HTR-8/SVneo (cell line): ENCODE data around the gene LHX4.

ENCODE experiments used
- DNase-seq: peaks from one replicate; pipeline ENCODE4 v3.0.0; 2011; ENCODE audit warnings: low spot score, mixed read lengths; ENCODE audit not compliant: insufficient read length
- FAIRE-seq: peaks from 2 replicates; lab custom pipeline; 2011; peaks lifted over from hg19 to GRCh38; lab: Jason Lieb, UNC

The LHX4 gene

DNA sequence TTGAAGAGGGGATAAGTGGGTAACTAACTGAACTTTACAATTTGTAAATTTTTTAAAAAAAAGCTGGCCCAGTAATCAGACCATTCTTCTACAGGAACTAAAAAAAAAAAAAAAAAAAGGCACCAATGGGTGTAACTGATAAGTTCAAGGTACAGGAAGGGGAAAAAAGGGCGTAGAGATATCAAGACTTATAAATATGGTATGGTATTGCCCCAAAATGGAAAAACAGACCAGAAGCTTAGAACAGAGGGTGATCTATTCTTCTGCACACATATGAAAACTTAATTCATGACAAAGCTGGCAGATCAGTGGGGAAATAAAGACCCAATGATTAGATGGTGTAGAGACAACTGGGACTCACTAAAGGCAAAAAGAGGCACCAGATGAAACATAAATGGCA lies 58.9 kb downstream of the LHX4 start:
- FAIRE-seq (no peak), DNase-seq (no peak)

GRCh38 chr1:180290265-180291001 lies 60.4 kb downstream of the LHX4 start:
- FAIRE-seq (no peak), DNase-seq (no peak)

DNA sequence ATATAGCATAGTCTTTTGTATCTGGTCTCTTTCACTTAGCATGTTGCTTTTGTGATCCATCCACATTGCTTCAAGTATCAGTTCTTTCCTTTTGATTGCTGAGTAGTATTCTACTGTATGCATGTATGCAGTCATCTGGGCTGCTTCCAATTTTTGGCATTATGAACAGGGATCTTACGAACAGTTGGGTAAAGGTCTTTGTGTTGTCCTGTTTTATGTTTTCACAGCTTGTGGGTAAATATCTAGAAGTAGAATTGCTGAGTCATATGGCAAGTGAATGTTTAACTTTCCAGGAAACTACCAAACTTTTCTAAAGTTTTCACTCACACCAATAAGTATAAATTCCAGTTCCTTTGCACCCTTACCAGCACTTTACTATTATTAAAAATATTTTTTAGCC lies 60.9 kb downstream of the LHX4 start:
- DNase-seq (no peak), FAIRE-seq (no peak)

DNA sequence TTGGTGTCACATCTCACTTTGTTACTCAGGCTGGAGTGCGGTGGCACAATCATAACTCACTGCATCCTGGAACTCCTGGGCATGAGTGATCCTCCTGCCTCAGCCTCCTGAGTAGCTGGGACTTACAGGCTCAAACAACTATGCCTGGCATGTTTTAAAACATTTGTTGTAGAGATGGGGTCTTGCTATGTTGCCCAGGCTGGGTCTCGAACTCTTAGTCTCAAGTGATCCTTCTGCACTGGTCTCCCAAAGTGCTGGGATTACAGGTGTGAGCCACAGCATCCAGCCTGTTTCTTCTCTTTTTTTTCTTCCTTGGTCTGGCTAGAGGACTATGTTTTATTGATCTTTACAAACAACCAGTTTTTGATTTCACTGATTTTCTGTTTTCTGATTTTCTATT lies 64.6 kb downstream of the LHX4 start:
- FAIRE-seq: no peak
- no peak for DNase-seq

DNA sequence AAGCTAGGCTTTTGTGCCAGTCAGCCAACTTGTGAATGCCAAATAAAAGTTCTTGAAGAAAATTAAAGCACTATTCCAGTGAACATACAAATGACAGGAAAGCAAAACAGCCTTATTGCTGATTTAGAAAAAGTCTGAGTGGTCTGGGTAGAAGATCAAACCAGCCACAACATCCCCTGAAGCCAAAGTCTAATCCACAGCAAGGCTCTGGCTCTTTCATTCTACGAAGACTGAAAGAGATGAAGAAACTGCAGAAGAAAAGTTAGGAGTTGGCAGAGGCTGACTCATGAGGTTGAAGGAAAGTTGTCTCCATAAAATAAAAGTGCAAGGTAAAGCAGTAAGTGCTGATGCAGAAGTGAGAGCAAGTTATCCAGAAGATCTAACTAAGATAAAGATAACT lies 65.9 kb downstream of the LHX4 start:
- FAIRE-seq: no peak
- no peak for DNase-seq

GRCh38 chr1:180299479-180300221 lies 69.6 kb downstream of the LHX4 start:
- FAIRE-seq: no peak
- DNase-seq: no peak

DNA sequence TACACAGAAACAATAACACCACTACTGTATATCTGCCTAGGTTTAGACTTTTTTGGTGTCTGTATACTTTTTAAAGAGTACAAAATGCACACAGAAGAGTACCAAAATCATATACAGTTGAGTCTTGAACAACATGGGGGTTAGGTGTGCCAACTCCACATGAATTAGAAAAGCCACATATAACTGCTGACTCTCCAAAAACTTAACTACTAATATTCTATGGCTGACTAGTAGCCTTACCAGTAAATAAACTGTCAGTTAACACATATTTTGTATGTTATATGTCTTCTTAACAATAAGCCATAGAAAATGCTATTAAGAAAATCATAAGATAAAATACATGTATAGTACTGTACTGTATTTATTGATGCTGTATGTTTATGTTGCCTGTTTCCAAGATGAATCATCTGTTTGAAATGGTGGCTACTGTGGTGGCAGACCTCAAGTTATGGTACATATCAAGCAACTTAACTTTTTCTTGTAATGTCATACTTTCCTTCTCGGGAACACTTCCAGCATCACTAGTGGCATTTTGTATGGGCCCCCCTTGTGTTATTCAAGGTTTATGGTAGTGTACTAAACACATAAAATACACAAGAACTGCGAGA lies 71.2 kb downstream of the LHX4 start:
- no peak for DNase-seq

DNA sequence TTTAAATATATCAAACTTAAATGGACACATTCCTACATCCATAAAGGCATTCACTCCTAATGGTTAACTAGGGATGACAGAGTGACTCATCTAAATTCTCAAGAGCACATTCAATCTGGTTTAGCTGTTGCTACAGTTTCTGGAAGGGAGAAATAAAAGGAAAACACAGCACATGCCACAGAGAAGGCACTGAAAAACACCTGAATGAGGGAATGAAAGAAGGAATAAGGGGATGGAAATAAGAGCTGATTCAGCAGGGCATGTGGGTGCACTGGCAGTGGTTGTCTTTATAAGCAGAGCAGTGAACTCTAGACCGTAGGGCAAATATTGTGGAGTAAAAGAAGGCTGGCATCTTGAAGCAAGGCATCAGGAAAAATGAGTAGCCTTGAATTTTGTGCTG lies 79.3 kb downstream of the LHX4 start:
- no peak for FAIRE-seq
- peak; percentile 29 for DNase-seq

More for the DNA sequence above, 71.2 kb downstream of the LHX4 start:
- no peak for FAIRE-seq

GRCh38 chr1:180310095-180310494 lies 80.0 kb downstream of the LHX4 start:
- no peak for DNase-seq
- no peak for FAIRE-seq

- DNase-seq (no peak), FAIRE-seq (no peak)
These were observed 81.1 kb downstream of the LHX4 start for GRCh38 chr1:180311011-180311730.

DNA sequence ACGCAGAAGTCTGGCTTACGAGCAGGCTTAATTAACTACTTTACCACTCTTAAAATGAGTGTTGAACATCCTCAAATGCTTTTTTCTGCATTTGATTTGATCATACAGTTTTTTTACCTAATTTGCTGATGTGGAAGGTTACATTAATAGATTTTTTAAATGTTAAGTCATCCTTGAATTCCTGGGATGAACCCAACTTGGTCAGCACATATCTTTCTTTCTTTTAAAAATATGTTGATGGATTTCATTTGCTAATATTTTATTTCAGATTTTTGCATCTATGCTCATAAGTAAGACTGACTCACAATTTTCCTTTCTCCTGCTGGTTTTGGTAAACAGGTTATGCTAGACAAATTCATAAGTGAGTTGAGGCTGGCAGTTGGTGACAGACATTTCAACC lies 82.9 kb downstream of the LHX4 start:
- no peak for DNase-seq
- FAIRE-seq: no peak

DNA sequence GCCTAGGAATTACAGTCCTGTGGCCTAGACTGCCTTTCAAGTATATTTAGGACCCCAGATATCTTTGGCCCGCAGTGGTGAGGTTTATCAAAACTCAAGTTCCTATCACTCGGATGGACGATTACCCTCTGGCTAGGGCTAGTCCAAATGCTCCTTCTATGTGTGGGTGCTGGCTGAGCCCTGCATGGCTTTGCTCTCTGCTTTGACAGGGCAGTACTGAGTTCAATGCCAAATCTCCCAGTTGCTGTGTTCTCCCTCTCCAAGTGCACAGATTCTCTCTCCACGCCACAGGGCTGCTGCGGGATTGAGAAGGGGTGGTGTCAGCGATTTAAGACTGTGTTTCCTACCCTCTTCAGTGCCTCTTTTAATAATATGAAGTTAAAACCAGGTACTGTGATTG lies 97.0 kb downstream of the LHX4 start:
- FAIRE-seq (no peak), DNase-seq (no peak)
